MCF 10A (cell line): ENCODE measurements around the gene CRIM1. TPM values are rescaled to one million over a fixed set of nuclear protein-coding genes. Genes with fewer than 3 reads are reported as not detected.

Source experiments
- BruUV-seq: library from RNA; stranded (reverse); fragments of 400-500 nt; replicated peaks from 2 replicates; lab custom pipeline; 2021; lab: Mats Ljungman, UMichigan
- CTCF ChIA-PET: fragments of 300-600 bp; sonication (Branson Sonifier 250); formaldehyde crosslinking; extraction: SDS; loops from one replicate; lab custom pipeline; 2021; ENCODE audit warnings: antibody characterized with exemption, inconsistent platforms; lab: Yijun Ruan, JAX
- POLR2A ChIA-PET: fragments of 300-600, 350-650 bp; sonication (Branson Sonifier 250); formaldehyde crosslinking; extraction: SDS; loops from one replicate; lab custom pipeline; 2020; ENCODE audit warnings: antibody characterized with exemption, inconsistent platforms; lab: Yijun Ruan, JAX
- DNase-seq: peaks from one replicate; pipeline ENCODE4 v3.0.0-alpha.2; 2018; ENCODE audit not compliant: unreplicated experiment
- H3K27ac Mint-ChIP-seq: one replicate; pipeline ENCODE4 v1.8.0; 2022; ENCODE audit warnings: mild to moderate bottlenecking, low read depth, mixed read lengths; ENCODE audit not compliant: unreplicated experiment
- H3K27me3 Mint-ChIP-seq: one replicate; pipeline ENCODE4 v1.8.0; 2022; ENCODE audit warnings: mixed read lengths; ENCODE audit not compliant: insufficient read depth, unreplicated experiment
- H3K36me3 Mint-ChIP-seq: one replicate; pipeline ENCODE4 v1.8.0; 2022; ENCODE audit warnings: mild to moderate bottlenecking, moderate library complexity, mixed read lengths; ENCODE audit not compliant: insufficient read depth, unreplicated experiment
- H3K4me1 Mint-ChIP-seq: one replicate; pipeline ENCODE4 v1.8.0; 2022; ENCODE audit warnings: mixed read lengths; ENCODE audit not compliant: insufficient read depth, unreplicated experiment
- H3K4me3 Mint-ChIP-seq: one replicate; pipeline ENCODE4 v1.8.0; 2022; ENCODE audit warnings: mild to moderate bottlenecking, moderate library complexity, mixed read lengths; ENCODE audit not compliant: unreplicated experiment
- H3K9me3 Mint-ChIP-seq: one replicate; pipeline ENCODE4 v1.8.0; 2022; ENCODE audit warnings: mixed read lengths; ENCODE audit not compliant: unreplicated experiment
- CTCF ChIP-seq: fragments of 200-600 bp; IDR thresholded peaks from one replicate; pipeline ENCODE4 v1.8.0; 2022; ENCODE audit warnings: antibody characterized with exemption, mild to moderate bottlenecking; ENCODE audit not compliant: unreplicated experiment
- intact Hi-C: fragments of 100-400 bp; cut with micrococcal nuclease; formaldehyde crosslinking; loops from 2 replicates; pipeline ENCODE4 v1.14.1; 2022
- total RNA-seq: library from RNA; stranded (reverse); gene quantifications from 2 replicates; pipeline ENCODE4 v1.2.3, GENCODE V29; 2022

The CRIM1 gene
- total RNA-seq, 1 experiment from 2014 or later: 185 TPM

GRCh38 chr2:36455011-36455410 lies 99.4 kb downstream of the CRIM1 start:
- no TSS peak for BruUV-seq
- Mint-ChIP-seq H3K27me3 (no peaks in the 10 kb centered on the region), H3K36me3 (no peaks in the 10 kb centered on the region), H3K9me3 (no peaks in the 10 kb centered on the region), H3K27ac (no peak overlapping the region), H3K4me1 (peaks cover 44% of the 10 kb centered on the region), H3K4me3 (no peak overlapping the region)
- CTCF ChIA-PET: no interaction called here
- no peak for DNase-seq
- no peak for TF ChIP-seq CTCF
- POLR2A ChIA-PET: interaction anchor here (1.0 kb wide), 1 partner anchor 22 kb away, joined by 4 read pairs; no protein-coding TSS in a partner anchor
- intact Hi-C loops: loop anchor here (5.0 kb wide), 1 partner anchor 52 kb away; no protein-coding TSS in a partner anchor

GRCh38 chr2:36455788-36456187 lies 100.2 kb downstream of the CRIM1 start:
- DNase-seq: no peak
- peaks cover 37% of the 10 kb centered on the region for H3K4me1 Mint-ChIP-seq
- TF ChIP-seq CTCF: no peak
- CTCF ChIA-PET: interaction anchor here (0.9 to 2.1 kb wide), 3 partner anchors 22 to 44 kb away, joined by 3 to 5 read pairs (median 4); no protein-coding TSS in a partner anchor
- H3K4me3 Mint-ChIP-seq: no peak overlapping the region
- POLR2A ChIA-PET: interaction anchor here (0.7 to 1.8 kb wide), 5 partner anchors 27 to 95 kb away, joined by 3 to 6 read pairs (median 4); no protein-coding TSS in a partner anchor
- intact Hi-C loops: loop anchor here (5.0 kb wide), 1 partner anchor 52 kb away; no protein-coding TSS in a partner anchor
- H3K36me3 Mint-ChIP-seq: no peaks in the 10 kb centered on the region
- no peaks in the 10 kb centered on the region for H3K9me3 Mint-ChIP-seq
- peak overlapping the region; percentile 65 for H3K27ac Mint-ChIP-seq
- BruUV-seq: no TSS peak
- no peaks in the 10 kb centered on the region for H3K27me3 Mint-ChIP-seq

GRCh38 chr2:36456227-36457175 lies 100.9 kb downstream of the CRIM1 start:
- Mint-ChIP-seq H3K27ac (peak overlapping the region; percentile 65), H3K36me3 (peaks cover 2% of the 10 kb centered on the region), H3K4me3 (peak overlapping the region; percentile 19), H3K4me1 (peaks cover 30% of the 10 kb centered on the region), H3K9me3 (no peaks in the 10 kb centered on the region), H3K27me3 (no peaks in the 10 kb centered on the region)
- TF ChIP-seq CTCF: no peak
- ChIA-PET POLR2A (interaction anchor here (0.7 to 1.8 kb wide), 8 partner anchors 27 to 868 kb away, joined by 3 to 6 read pairs (median 4); partner anchors contain the start of gene CRIM1), CTCF (interaction anchor here (0.6 to 2.1 kb wide), 7 partner anchors 23 to 105 kb away, joined by 3 to 8 read pairs (median 4); no protein-coding TSS in a partner anchor)
- no TSS peak for BruUV-seq
- DNase-seq: peak; percentile 49
- intact Hi-C loops: loop anchor here (5.0 kb wide), 1 partner anchor 51 kb away; no protein-coding TSS in a partner anchor
